Nephron progenitor cell (in vitro differentiated cells): ENCODE results near the gene SLC14A1.

Experiments used
- DNase-seq: peaks from one replicate; pipeline ENCODE4 v3.0.0; 2021
- H3K27ac Mint-ChIP-seq: 2 replicates; pipeline ENCODE4 v1.8.0; 2021; ENCODE audit warnings: mild to moderate bottlenecking, moderate library complexity, mixed read lengths
- H3K27me3 Mint-ChIP-seq: 2 replicates; pipeline ENCODE4 v1.8.0; 2021; ENCODE audit warnings: mild to moderate bottlenecking, low read depth, mixed read lengths; ENCODE audit not compliant: poor library complexity
- H3K36me3 Mint-ChIP-seq: 2 replicates; pipeline ENCODE4 v1.8.0; 2021; ENCODE audit warnings: low read depth, mixed read lengths
- H3K4me1 Mint-ChIP-seq: 2 replicates; pipeline ENCODE4 v1.8.0; 2021; ENCODE audit warnings: mixed read lengths
- H3K4me3 Mint-ChIP-seq: 2 replicates; pipeline ENCODE4 v1.8.0; 2021; ENCODE audit warnings: mild to moderate bottlenecking, moderate library complexity, mixed read lengths
- H3K9me3 Mint-ChIP-seq: 2 replicates; pipeline ENCODE4 v1.8.0; 2021; ENCODE audit warnings: mild to moderate bottlenecking, moderate library complexity, mixed read lengths
- CTCF ChIP-seq: fragments of 200-600 bp; sonication (generic); IDR thresholded peaks from 2 replicates; pipeline ENCODE4 v1.5.0; 2021; ENCODE audit warnings: antibody characterized with exemption

The SLC14A1 gene

DNA sequence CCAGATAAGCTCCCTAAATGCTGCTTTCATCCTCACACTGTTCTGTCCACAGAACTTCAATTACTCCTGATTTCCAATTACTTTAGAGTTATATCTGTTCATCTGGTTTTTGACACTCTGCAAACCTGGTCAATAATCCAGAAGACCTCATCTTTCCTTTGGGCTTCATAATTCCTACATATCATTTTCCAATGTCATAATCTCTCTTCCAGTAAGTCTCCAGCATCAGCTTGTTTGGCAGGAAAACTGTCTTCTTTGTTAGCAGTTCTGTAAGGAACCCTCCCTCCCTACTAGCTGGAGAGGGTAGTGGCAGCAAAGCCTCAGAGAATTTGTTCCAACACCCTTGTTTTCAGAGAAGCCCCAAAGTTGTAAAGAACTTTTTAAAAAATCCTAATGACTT is 11.9 kb upstream of the SLC14A1 start:
- Mint-ChIP-seq H3K27ac (no peak overlapping the region), H3K4me3 (no peak overlapping the region), H3K4me1 (no peaks in the 10 kb centered on the region), H3K36me3 (no peaks in the 10 kb centered on the region), H3K27me3 (peaks cover 27% of the 10 kb centered on the region), H3K9me3 (peaks cover 32% of the 10 kb centered on the region)
- no peak for DNase-seq
- TF ChIP-seq CTCF, result no peak

GRCh38 chr18:45713239-45713638 is 10.7 kb upstream of the SLC14A1 start:
- Mint-ChIP-seq H3K4me3 (no peak overlapping the region), H3K36me3 (no peaks in the 10 kb centered on the region), H3K9me3 (peaks cover 23% of the 10 kb centered on the region), H3K27ac (no peak overlapping the region), H3K27me3 (peaks cover 27% of the 10 kb centered on the region), H3K4me1 (no peaks in the 10 kb centered on the region)
- TF ChIP-seq CTCF, result no peak
- no peak for DNase-seq

GRCh38 chr18:45715212-45715780 is 8.7 kb upstream of the SLC14A1 start:
- DNase-seq, result no peak
- Mint-ChIP-seq H3K4me3 (no peak overlapping the region), H3K4me1 (no peaks in the 10 kb centered on the region), H3K27ac (no peak overlapping the region), H3K9me3 (peaks cover 6% of the 10 kb centered on the region), H3K36me3 (no peaks in the 10 kb centered on the region), H3K27me3 (peaks cover 23% of the 10 kb centered on the region)
- TF ChIP-seq CTCF, result no peak

GRCh38 chr18:45719106-45719505 is 4.9 kb upstream of the SLC14A1 start:
- Mint-ChIP-seq H3K9me3 (no peaks in the 10 kb centered on the region), H3K36me3 (no peaks in the 10 kb centered on the region), H3K27ac (no peak overlapping the region), H3K4me3 (no peak overlapping the region), H3K4me1 (peaks cover 6% of the 10 kb centered on the region), H3K27me3 (peaks cover 10% of the 10 kb centered on the region)
- TF ChIP-seq CTCF, result no peak
- DNase-seq, result no peak

GRCh38 chr18:45722899-45723298 is 1.1 kb upstream of the SLC14A1 start:
- H3K9me3 Mint-ChIP-seq, result no peaks in the 10 kb centered on the region
- peak; percentile 85 for DNase-seq
- H3K27me3 Mint-ChIP-seq, result peaks cover 8% of the 10 kb centered on the region
- H3K4me1 Mint-ChIP-seq, result peaks cover 34% of the 10 kb centered on the region
- H3K36me3 Mint-ChIP-seq, result no peaks in the 10 kb centered on the region
- no peak overlapping the region for H3K4me3 Mint-ChIP-seq
- peak; percentile 89 for TF ChIP-seq CTCF
- no peak overlapping the region for H3K27ac Mint-ChIP-seq

- no peak for TF ChIP-seq CTCF
- peaks cover 34% of the 10 kb centered on the region for H3K4me1 Mint-ChIP-seq
- H3K4me3 Mint-ChIP-seq, result no peak overlapping the region
- peak overlapping the region; percentile 29 for H3K27ac Mint-ChIP-seq
- H3K36me3 Mint-ChIP-seq, result no peaks in the 10 kb centered on the region
- peaks cover 8% of the 10 kb centered on the region for H3K27me3 Mint-ChIP-seq
- H3K9me3 Mint-ChIP-seq, result no peaks in the 10 kb centered on the region
- no peak for DNase-seq
Measured at GRCh38 chr18:45724601-45725000, 620 bp downstream of the SLC14A1 start.
